Measurements from ENCODE around the gene PRDM16. TPM values are rescaled to one million over a fixed set of nuclear protein-coding genes. Genes with fewer than 3 reads are reported as not detected.

The PRDM16 gene
- total RNA-seq, 1 donor from 2014 or later = 21.4 TPM

DNA sequence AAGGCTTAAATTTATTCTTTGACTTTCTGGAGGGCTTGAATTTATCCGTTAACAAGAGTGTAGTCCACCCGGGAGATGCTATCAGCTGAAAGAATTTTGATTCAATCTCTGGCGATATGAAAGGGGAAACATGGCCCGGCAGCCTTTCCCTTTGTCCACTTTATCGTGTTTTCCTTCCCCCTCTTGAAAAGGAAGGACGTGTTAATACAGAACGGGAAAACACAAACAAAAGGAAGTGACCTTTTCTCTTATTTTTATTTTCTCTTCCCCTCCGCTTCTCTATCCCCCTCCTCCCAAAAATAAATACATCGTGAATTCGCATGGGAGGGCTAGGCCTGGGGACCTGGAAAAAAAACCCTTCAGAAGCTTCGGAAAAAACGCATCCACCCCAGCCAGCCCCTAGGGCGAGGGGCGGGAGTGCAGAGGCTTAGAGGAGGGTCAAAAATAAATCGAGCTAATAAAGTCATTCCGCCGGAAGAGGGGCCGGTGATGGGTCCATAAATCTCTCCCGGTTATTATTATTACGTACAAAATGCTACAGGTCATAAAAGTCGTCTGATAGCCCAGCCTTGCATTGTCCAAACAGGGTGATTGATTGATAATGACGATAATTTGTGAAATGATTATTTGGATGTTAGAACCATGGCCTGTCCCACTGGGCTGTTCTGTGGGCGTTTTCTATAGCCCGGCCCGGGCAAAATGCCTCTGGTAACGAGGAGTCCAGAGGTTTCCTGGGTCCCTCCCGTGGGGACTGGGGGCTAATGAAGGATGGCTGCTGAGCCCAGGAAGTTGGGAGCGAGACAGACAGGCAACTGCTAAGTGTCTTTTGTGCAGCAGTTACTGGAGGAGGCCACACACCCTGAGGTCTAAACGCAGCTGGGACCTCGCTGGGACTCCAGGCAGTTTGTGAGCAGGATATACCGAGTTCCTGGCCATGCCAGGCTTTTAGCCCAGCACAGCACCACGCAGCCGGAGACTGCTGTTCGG lies 179.4 kb downstream of the PRDM16 start:
- H3K4me3 Mint-ChIP-seq (ENCODE audit: unreplicated experiment) = no peak overlapping the region
- peak overlapping the region; percentile 92 for H3K27ac Mint-ChIP-seq (ENCODE audit: unreplicated experiment)
- H3K4me1 Mint-ChIP-seq (ENCODE audit: unreplicated experiment) = peaks cover 42% of the 10 kb centered on the region
- H3K36me3 Mint-ChIP-seq (ENCODE audit: low read depth, unreplicated experiment) = no peaks in the 10 kb centered on the region
- TF ChIP-seq, protein P1, sequence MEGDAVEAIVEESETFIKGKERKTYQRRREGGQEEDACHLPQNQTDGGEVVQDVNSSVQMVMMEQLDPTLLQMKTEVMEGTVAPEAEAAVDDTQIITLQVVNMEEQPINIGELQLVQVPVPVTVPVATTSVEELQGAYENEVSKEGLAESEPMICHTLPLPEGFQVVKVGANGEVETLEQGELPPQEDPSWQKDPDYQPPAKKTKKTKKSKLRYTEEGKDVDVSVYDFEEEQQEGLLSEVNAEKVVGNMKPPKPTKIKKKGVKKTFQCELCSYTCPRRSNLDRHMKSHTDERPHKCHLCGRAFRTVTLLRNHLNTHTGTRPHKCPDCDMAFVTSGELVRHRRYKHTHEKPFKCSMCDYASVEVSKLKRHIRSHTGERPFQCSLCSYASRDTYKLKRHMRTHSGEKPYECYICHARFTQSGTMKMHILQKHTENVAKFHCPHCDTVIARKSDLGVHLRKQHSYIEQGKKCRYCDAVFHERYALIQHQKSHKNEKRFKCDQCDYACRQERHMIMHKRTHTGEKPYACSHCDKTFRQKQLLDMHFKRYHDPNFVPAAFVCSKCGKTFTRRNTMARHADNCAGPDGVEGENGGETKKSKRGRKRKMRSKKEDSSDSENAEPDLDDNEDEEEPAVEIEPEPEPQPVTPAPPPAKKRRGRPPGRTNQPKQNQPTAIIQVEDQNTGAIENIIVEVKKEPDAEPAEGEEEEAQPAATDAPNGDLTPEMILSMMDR (IDR thresholded peaks at IDR 0.05; ENCODE audit: unreplicated experiment) = no peak
- no peaks in the 10 kb centered on the region for H3K9me3 Mint-ChIP-seq (ENCODE audit: unreplicated experiment)
- peak; percentile 23 for DNase-seq (ENCODE audit: low spot score)
- H3K27me3 Mint-ChIP-seq (ENCODE audit: unreplicated experiment) = peaks cover 10% of the 10 kb centered on the region

DNA sequence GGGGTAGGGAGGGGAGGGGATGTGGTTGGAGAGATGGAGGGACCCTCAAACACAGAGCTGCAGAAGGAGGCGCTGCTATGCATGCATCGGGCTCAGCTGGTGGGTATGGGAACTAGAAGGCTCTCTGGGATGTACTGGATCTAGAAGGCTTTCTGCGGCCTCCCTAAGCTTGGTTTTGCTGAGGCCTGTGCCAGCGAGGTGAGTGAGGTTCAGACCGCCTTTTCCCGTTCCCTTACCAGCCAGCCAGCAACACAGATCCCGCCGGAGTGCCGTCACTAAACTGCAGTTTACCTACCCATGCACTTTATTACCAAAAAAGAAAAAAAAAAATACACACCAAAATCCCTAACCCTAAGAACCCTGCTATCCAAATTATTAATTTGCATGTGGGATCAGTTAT lies 180.2 kb downstream of the PRDM16 start:
- H3K27me3 Mint-ChIP-seq (ENCODE audit: unreplicated experiment) = peaks cover 11% of the 10 kb centered on the region
- no peak overlapping the region for H3K4me3 Mint-ChIP-seq (ENCODE audit: unreplicated experiment)
- TF ChIP-seq, protein P1 (IDR thresholded peaks at IDR 0.05; ENCODE audit: unreplicated experiment) = no peak
- no peaks in the 10 kb centered on the region for H3K36me3 Mint-ChIP-seq (ENCODE audit: low read depth, unreplicated experiment)
- no peak for DNase-seq (ENCODE audit: low spot score)
- H3K27ac Mint-ChIP-seq (ENCODE audit: unreplicated experiment) = peak overlapping the region; percentile 92
- no peaks in the 10 kb centered on the region for H3K9me3 Mint-ChIP-seq (ENCODE audit: unreplicated experiment)
- peaks cover 44% of the 10 kb centered on the region for H3K4me1 Mint-ChIP-seq (ENCODE audit: unreplicated experiment)

DNA sequence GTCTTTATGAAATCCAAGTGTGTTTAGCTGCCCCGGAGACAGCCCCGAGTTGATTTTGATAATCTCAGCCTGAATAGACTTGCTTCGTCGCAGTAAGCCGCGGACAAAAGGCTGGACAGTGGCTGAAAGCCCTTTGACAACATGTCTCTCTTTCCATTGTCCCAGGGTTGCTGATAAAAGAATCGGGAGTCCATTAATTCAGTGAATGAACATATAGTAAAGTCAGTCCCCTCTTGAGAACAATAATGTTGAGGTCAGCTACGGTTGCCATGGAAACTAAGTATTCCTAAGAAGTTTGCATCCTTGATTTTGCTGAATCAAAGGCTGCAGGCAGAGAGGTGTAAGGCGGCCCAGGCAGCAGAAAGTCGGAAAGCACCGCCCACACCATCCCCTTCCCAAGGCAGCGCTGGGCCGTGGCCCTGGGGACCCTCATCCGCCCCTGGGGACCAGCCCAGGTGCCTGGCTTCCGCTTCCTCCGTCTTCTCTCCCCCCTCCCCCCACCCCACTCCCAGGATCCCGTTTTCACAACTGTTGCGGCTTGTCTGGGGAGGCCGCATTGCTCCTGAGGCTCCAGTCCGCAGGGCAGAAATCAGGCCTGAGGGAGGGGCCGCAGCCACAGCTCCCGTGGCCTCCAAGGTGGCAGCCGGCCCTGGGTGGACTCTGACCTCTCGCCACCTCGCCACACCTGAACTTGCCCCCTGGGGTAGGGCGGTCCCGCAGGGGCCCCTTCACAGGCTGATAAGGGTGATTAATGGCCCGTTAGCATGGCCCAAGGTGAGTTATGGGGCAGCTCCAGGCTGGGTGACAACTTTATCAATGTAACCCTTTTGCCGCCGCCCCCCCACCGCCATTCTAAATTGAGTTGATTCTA lies 180.9 kb downstream of the PRDM16 start:
- Mint-ChIP-seq H3K36me3 (ENCODE audit: low read depth, unreplicated experiment) (no peaks in the 10 kb centered on the region), H3K27me3 (ENCODE audit: unreplicated experiment) (peaks cover 11% of the 10 kb centered on the region), H3K4me3 (ENCODE audit: unreplicated experiment) (no peak overlapping the region), H3K27ac (ENCODE audit: unreplicated experiment) (peak overlapping the region; percentile 92), H3K4me1 (ENCODE audit: unreplicated experiment) (peaks cover 40% of the 10 kb centered on the region), H3K9me3 (ENCODE audit: unreplicated experiment) (no peaks in the 10 kb centered on the region)
- DNase-seq (ENCODE audit: low spot score) = no peak
- TF ChIP-seq, protein P1 (IDR thresholded peaks at IDR 0.05; ENCODE audit: unreplicated experiment) = no peak

DNA sequence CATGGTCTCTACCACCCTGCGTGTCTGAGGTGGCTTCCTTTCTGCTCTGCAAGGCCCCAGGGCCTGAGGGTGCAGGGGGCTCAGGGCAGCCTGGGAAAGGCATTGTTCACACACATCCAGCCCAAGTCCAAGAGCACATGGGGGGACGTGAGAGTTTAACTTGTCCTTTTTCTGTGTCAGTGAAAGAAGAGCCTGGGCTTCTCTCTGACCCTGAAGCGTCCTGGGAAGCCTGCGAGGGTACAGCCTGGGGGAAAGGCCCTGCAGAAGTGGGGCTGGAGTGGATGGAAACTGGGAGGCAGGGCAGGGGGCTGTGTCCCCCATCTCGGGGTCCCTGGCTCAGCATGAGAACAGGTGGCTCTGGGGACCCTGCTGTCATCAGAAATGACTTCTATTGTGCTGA lies 181.6 kb downstream of the PRDM16 start:
- TF ChIP-seq, protein P1 (IDR thresholded peaks at IDR 0.05; ENCODE audit: unreplicated experiment) = no peak
- DNase-seq (ENCODE audit: low spot score) = no peak
- Mint-ChIP-seq H3K9me3 (ENCODE audit: unreplicated experiment) (no peaks in the 10 kb centered on the region), H3K4me3 (ENCODE audit: unreplicated experiment) (no peak overlapping the region), H3K27me3 (ENCODE audit: unreplicated experiment) (peaks cover 11% of the 10 kb centered on the region), H3K36me3 (ENCODE audit: low read depth, unreplicated experiment) (no peaks in the 10 kb centered on the region), H3K4me1 (ENCODE audit: unreplicated experiment) (peaks cover 37% of the 10 kb centered on the region), H3K27ac (ENCODE audit: unreplicated experiment) (no peak overlapping the region)
